HG02870 (cell line): ENCODE results near the gene ARHGEF25.

Experiments used
- ATAC-seq: cut with Tn5 transposase; IDR thresholded peaks from one replicate; pipeline ENCODE4 v1.9.1; 2021; ENCODE audit warnings: mild to moderate bottlenecking, moderate library complexity; ENCODE audit not compliant: unreplicated experiment

The ARHGEF25 gene

DNA sequence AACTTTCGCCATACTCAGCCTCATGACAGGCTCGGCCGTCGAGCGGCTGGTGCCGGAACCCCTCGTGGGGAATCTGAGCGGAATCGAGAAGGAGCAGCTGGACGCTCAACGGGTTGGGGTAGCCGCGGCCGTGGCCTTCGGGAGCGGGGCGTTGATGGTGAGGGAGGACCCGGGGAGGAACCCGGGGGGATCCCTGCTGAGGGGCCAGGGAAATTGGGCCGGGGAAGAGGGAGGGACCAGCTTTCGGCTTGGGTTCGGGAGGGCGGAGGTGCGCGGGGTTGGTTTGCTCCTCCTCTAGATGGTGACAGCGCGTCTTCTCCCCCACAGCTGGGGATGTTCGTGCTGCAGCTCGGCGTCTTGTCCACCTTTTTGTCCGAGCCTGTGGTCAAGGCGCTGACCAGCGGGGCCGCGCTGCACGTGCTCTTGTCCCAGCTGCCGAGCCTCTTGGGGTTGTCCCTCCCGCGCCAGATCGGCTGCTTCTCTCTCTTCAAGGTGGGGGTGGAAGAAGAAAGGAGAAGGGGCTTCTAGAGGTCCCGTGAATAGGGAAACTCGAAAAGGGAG, 9.8 kb downstream of the ARHGEF25 start:
- ATAC-seq: no peak

DNA sequence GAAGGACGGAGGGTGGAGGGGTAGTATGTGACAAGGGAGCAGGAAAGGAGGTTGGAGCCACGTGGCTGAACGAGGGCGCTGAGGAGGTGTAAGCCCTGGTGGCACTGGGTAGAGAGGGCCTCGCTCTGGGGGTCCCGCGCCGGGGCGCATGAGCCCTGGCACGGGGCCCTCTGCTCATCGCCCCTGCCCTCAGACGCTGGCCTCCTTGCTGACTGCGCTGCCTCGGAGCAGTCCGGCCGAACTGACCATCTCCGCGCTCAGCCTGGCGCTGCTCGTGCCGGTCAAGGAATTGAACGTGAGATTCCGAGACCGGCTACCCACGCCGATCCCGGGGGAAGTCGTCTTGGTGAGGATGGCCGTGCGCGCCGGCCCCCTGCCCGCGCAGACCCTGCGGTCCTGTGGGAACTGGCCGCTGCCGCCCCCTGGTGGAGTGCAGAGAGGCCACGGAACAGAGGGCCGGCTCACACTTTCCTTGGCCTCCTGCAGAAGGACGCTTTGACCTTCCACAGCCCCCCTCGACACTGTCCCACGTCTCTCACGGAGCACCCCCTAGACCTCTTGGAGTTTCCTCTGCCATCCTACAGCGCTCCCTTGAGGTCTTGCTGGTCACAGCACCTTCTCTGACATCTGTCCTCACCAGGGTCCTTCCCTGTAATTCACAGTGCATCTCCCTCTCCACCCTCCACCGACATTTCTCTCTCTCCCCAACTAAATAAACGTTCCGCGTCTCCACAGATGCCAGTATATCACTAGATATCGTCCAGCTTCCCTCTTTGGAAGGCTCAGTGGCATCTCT, 10.5 kb downstream of the ARHGEF25 start:
- ATAC-seq: no peak

DNA sequence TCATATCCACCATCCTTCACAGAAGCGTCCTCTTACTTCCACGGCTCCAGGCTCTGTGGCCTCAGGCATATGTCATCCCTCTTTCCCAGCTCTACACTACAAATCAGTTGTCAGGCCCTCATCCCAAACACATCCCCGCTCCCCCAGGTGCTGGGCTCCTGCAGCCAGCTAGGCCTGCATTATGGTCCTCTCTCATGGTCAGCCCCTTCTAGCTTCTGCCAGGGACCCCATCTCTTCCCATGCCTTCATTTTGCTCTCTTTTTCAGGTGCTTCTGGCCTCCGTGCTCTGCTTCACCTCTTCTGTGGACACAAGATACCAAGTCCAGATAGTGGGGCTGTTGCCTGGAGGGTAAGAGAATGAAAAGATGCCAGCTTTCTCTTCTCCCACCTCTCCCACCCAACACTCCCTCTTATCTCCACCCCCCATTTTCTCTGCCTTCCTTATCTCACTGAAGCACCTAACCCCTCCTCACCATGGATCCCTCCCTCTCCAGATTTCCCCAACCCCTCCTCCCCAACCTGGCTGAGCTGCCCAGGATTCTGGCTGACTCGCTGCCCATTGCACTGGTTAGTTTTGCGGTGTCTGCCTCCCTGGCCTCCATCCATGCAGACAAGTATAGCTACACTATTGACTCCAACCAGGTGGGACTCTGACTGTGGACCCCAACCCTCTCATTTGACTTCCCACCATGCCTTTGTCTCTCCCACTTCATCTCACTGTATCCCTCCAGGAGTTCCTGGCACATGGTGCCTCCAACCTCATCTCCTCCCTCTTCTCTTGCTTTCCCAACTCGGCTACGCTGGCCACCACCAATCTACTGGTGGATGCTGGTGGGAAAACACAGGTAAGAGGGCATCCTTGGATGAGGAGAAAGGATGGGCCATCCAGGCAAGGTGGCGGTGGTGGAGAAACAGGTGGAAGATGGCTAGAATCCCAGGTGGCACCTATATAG, 11.3 kb downstream of the ARHGEF25 start:
- ATAC-seq: no peak

DNA sequence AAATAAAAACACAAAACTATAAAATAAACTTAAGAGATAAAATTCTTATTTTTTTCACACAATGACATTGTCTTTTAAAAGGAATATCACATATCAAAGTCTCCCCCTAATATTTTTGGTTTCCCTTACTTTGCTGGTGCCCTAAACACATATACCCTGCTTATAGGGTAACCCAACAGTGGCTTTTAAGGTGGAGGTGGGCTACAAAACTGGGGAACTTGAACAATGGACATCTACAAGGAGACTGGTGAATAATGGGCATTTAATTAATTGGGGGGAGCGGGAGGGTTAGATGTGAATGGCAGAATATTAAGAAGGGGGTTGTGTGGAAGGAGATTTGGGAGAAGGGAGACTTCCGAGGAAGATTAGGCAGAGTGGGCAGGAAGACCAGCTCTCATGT, 12.2 kb downstream of the ARHGEF25 start:
- no peak for ATAC-seq

DNA sequence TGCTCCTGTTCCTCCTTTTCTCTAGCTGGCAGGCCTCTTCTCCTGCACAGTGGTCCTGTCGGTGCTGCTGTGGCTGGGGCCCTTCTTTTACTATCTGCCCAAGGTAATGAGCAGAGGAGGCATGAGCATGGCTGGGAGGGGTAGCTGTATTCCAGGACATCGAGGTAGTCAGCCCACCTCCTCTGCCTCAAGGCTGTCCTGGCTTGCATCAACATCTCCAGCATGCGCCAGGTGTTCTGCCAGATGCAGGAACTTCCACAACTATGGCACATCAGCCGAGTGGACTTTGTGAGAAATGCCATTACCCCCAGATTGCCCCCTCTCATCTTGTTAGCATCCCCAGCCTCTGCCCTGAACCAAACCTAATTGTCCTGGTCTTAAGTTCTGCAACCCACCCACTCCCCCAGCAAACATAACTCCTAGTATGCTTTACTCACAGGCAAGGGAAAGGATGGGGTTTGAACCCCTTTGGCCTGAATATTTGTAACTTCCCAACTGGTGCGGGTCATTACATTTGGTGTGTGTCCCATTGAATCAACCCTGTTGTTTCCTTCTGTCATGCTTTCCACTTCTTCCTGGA, 12.7 kb downstream of the ARHGEF25 start:
- no peak for ATAC-seq

DNA sequence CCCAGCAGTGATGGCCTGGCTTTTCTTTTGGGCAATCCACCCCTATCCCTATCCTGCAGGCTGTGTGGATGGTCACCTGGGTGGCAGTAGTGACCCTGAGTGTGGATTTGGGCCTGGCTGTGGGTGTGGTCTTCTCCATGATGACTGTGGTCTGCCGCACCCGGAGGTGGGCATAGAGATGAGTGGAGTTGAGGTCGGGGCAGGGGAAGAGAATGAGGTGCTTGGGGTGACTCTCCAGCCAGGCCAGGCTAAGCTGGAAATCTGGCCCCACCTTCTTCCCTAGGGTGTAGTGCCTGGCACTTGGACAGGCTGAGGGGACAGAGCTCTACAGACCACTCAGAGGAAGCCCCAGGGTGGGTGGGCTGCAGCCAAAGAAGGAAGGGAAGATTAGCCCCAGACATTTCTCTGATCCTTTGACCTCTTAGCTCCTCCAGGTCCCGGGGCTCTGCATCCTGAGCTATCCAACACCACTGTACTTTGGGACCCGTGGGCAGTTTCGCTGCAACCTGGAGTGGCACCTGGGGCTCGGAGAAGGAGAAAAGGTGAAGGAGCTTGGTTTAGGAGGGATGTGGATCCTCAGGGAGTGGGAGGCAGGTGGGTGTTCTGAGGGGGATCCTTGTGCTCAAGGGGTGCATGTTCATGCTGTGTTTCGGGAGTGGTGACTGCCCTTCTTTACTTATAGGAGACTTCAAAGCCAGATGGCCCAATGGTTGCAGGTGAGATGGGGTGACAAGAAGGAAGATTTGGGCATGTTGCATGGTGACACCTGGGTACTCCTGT, 13.4 kb downstream of the ARHGEF25 start:
- no peak for ATAC-seq

DNA sequence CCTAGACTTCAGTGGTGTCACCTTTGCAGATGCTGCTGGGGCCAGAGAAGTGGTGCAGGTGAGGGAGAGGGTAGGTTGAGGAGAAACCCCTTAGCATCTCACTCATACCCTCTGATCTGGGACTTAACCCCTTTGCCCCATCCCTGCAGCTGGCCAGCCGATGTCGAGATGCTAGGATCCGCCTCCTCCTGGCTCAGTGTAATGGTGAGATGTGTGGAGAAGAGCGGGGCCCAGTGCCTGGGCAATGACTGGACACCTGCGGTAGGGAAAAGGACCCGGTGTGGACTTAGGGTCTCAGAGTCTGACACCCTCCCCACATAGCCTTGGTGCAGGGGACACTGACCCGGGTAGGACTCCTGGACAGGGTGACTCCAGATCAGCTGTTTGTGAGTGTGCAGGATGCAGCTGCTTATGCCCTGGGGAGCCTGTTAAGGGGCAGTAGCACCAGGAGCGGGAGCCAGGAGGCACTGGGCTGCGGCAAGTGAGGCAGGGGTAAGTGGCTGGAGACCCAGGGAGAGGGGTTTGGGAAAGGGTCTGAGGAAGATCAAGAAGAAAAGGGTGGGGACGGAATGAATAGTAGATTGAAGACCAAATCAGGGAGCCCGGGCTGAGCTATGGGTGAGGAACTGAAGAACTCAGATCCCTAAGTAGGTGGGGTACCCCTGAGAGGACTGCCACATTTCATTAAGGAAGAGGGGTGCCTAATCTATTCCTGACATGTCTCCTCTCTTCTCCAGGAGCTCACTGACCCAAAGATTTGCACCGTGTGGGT, 14.2 kb downstream of the ARHGEF25 start:
- ATAC-seq: no peak

DNA sequence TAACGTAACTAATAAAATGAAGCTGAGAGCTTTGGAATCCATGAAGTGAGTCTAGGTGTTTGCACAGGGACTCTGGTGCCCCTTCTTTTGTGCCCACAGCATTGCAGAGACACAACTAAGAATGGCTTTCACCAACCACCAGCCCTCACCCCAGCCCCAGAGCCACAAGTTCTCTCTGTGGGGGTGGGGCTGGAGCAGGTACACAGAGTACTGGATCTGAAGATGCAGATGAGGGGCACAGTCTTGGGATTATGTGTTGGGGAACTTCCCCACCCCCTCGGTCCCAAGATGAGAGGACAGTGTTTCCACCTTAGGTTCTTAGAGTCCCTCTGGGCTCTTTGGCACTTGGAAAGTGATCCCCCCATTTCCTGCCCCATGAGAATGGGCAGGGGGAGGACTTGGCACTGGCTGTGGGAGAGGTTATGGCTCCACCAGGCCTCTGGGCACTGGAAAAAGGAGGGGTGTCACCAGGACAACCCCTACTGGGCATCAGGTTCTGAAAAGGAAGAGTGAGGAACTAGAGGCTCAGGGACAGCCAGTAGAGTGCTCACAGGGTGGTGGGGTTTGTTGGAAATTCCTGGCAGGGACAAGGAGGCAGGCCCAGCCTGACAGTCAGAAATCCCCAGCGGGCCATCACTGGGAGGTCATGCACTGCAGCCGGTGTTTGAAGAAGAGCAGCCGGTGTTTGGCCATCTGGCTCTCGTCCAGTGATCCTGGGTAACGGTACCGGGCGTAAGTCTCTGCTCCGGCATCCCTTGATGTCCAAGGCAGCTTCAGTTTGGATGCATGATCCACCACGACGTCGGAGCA, 15.1 kb downstream of the ARHGEF25 start:
- ATAC-seq: no peak

DNA sequence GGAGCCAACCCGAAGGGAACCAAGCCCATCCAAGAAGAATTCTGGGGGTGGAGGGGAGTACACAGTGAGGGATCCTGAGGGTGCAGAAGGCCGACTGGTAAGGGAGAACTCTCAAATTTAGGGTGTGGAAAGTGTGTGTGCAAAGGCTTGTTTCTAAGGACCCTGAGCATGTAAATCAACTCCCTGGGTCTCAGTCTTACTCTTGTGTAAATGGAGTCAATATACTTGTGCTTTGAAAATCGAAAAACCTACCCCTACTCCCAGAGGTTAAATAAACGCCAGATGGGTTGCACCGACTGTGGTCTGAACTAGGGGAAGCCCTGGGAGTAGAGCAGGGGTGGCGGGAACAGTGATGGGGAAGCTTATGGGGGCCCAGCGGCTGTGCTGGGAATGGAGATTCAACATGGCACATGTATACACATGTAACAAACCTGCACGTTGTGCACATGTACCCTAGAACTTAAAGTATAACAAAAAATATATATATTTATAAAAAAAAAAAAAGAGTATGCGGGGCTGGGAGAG, 15.7 kb downstream of the ARHGEF25 start:
- no peak for ATAC-seq

DNA sequence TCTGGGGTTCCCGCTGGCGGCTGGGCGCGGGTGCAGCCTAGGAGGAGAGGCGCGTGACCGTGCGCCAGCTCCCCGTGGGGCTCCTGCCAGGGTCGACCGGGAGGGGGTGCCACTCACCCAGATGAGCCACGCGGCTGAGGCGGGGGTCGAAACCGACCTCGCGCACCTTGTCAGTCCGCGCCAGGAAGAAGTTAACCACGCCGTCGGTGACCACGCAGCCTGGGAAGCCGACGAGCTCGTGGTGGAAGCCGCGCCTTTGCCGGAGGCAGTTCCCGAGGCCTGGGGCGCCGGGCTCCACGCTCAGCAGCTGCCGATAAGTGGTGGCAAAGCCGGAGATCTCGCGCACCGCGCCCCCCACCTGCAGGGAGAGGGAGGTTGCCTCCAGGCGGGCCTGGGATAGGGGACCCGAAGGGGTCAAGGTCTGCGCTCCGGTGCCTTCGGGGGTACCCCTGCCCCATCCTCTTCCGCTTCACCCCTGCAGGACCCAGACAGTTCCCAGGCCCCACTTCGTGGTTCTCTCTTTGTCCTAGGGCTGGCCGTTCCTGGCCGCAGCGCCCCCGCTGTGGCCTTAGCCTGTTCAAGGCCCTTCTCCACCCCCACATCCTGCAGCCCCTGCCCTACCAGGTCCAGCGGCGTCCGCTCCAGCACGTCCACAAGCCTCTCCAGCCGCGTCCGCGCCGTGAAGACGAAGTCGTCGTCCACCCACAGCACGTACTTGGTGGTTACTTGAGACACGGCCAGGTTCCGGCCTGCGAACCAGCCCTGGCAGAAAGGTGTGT, 16.5 kb downstream of the ARHGEF25 start:
- no peak for ATAC-seq

DNA sequence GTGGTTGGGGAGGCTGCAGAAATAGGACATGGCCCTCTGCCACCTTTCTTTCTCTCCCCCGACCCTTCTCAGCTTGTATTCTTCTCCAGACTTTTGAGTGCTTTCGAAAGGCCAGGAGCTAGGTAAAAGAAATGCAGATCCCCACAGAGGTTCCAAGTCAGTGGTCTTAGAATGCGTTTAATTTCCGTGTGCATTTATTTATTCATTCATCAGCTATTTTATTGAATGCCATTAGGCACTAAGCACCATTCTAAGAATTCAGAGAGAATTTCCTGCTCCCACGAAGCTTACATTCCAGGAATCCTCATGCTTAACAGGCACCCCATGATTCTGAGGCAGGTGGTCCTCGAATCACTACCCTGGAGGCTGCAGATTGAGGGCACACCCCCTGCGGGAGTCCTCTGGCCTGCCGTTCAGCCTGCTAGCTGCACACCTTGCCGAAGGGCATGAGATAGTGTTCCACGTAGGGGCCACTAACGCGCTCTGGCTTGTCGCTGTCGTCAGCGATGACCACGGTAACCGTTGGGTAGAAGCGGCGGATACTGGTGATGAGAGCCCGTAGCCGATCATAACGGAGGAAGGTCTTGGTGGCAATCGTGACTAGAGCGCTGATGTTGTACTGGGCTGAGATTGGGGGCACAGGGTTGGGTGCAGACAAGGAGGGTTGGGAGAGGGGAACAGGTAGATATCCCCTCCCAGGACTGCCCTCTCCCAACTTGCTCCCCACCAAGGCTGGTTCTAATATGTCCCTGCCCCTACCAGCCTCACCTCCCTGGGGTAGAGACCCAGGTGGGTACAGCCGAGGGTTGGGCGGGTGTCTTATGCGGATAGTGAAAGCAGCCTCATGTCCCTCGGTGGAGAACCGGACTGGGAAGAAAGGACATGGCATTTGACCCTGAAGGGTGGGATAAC, 17.3 kb downstream of the ARHGEF25 start:
- no peak for ATAC-seq

DNA sequence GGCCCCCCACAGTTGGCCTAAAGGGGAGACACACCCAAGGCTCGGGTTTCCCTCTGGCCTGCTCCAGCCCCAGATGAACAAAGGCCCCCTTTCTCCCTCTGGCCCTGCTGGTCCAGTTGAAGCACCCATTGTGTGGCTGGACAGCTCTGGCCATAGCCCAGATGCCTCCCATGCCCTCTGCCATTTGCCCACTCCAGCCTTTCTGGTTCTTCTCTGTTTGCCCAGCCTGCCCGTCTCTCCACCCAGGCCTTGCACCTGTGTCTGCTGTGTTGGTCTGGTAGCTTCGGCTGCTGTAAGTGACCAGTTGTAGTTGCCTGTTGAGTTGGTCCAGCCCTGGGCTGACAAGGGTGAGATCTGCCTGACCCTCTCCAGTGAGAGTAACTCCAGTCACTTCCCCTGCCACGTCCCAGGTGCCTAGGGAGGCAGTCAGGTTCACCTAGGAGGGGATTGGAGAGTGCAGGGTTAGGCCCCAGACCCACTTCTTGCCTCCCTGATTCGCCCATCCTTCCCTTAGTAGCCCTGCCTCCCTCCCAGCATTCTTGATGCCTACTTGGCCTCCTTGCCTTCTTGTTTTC, 18.7 kb downstream of the ARHGEF25 start:
- ATAC-seq: no peak

DNA sequence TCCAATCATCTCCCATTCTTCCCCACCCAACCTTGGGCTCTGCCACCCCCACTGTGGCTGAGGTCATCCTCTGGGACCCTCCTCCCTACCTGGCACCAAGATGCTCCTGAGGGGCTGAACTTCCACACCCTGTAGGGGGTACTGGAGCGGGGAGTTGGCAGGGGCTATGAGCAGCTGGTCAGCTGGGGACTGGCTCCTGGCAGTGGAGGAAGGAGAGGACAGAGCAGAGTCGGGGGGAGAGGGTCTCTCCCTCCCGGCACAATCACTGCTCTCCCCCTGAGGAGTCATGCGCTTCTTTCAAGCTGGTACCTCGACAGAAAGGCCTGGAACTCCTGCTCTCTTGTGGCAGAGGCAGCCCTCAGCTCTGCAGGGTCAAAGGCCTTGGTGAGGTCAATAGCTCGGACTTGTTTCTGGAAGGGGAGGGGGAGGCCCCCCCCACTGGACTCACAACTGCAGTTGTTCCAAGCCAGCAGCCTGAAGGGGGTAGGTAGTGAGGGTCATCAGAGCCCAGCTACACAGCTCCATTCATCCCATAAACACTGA, 19.7 kb downstream of the ARHGEF25 start:
- ATAC-seq: no peak

DNA sequence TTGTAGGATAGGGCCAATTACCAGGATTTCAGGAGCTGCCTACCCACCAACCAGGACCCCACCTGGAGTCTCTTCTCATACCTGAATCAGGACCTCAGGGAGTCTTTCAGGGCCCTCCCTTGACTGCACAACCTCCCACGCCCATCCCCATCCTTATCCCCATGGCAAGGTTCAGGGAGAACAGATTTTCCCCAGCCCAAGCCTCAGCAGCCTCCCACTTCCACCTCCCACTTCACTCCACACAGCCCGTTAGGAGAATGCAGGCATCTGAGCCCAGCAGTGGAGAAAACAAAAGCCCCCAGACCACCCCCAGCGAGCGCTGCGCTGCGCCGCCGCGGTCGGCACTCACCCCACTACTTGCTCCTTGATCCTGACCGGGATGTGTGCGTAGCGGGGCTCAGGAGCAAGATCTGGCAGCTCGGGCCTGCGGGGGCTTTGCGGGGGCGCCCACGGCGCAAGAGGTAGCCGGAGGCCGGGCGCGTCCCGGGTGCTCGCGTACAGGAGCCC, 20.4 kb downstream of the ARHGEF25 start:
- no peak for ATAC-seq

DNA sequence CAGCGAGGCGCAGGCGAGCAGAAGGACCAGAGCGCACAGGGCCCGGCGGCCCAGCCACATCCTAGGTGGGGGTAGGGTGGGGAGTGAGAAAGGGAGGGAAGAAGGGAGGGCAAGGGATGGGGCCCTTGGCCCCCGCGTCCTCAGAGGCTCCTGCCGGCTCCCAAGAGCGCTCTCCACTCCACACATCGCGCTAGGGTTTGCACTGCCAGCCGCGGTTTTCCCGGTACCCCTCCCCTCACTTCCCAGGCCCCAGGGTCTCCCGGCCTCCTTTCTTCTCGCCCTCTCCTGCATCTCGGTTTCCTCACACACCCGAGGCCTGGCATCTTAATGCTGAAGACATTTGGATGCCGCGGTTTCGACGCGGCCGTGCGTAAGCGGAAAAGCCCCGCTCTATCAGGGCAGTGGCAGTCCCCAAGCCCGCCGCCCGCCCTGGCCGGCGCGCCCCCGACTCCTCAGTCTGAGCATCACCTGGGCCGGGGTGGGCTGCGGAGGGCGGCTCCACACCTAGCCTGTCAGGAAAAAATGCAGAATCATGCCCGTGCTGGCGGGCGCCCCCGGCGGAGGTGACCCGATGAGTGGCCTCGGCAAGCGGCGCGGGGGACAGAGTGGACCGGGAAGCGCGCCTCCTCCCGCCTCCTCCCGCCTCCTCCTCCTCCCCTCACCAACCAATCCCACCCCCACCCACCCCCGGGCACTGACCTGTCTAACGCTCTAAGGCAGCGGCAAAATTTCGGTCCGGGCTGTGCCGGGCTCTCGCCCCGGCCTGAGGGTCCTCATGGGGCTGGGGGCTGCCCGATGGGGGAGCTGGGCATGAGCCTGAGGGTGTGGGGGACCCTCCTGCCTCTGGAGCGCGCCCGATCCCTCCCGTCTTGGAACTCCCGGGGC, 21.1 kb downstream of the ARHGEF25 start:
- no peak for ATAC-seq
